Common myeloid progenitor, CD34-positive (primary cell): ENCODE measurements around the gene UNC45A.
A peak's percentile ranks its signal among the peaks of the same experiment; 100 is the strongest.
"Not testable (repeated sequence)": the region's sequence is repeated elsewhere in the genome, so short reads cannot be mapped to it uniquely, and the experiment has no call there.

Source experiments
- CTCF ChIA-PET: fragments of 350-600 bp; sonication (Branson Sonifier 250); formaldehyde crosslinking; loops from one replicate; lab custom pipeline; 2021; ENCODE audit warnings: antibody characterized with exemption; lab: Charles Lee
- POLR2A ChIA-PET: fragments of 350-600 bp; sonication (Branson Sonifier 250); formaldehyde crosslinking; loops from one replicate; lab custom pipeline; 2021; ENCODE audit warnings: antibody characterized with exemption; lab: Charles Lee
- DNase-seq, 3 donors: peaks; one replicate each; pipeline versions ENCODE4 v3.0.0 to v3.0.0-alpha.2; 2013
- H3K27ac ChIP-seq, 2 experiments: 1 replicate in 1 of 2; 2 replicates in 1 of 2; pipeline ENCODE4 v1.7.0; 2013; ENCODE audit warnings: inconsistent platforms in 2 of 2, low read length in 2 of 2, mild to moderate bottlenecking in 2 of 2, low read depth in 1 of 2, moderate library complexity in 1 of 2; ENCODE audit not compliant: severe bottlenecking in 2 of 2, insufficient read depth in 1 of 2, poor library complexity in 1 of 2
- H3K27me3 ChIP-seq, 5 experiments: replicated peaks in 2 of 5; 1 replicate in 3 of 5; 2 replicates in 2 of 5; pipeline versions ENCODE4 v1.6.1 to v1.7.0; 2013; ENCODE audit warnings: low read length in 4 of 5, mild to moderate bottlenecking in 2 of 5, moderate library complexity in 2 of 5, inconsistent platforms in 1 of 5; ENCODE audit not compliant: insufficient read depth in 5 of 5, control insufficient read depth in 4 of 5
- H3K36me3 ChIP-seq, 4 experiments: 1 replicate in 2 of 4; 2 replicates in 2 of 4; pipeline versions ENCODE4 v1.6.1 to v1.7.0; 2013; ENCODE audit warnings: low read length in 3 of 4, control low read depth in 1 of 4, mild to moderate bottlenecking in 1 of 4; ENCODE audit not compliant: control insufficient read depth in 4 of 4, insufficient read depth in 4 of 4
- H3K4me1 ChIP-seq, 4 experiments: 1 replicate in 3 of 4; 2 replicates in 1 of 4; pipeline versions ENCODE4 v1.6.1 to v1.7.1; 2013; ENCODE audit warnings: low read length in 3 of 4, mild to moderate bottlenecking in 3 of 4, control low read depth in 1 of 4, inconsistent platforms in 1 of 4, moderate library complexity in 1 of 4; ENCODE audit not compliant: control insufficient read depth in 4 of 4, insufficient read depth in 4 of 4; ENCODE audit errors: control extremely low read depth in 1 of 4
- H3K4me3 ChIP-seq, 7 experiments: 1 replicate in 4 of 7; 2 replicates in 3 of 7; pipeline versions ENCODE4 v1.5.1 to v1.7.0; 2013; ENCODE audit warnings: mild to moderate bottlenecking in 7 of 7, low read length in 6 of 7, moderate library complexity in 6 of 7, inconsistent platforms in 2 of 7, low read depth in 2 of 7, control low read depth in 1 of 7; ENCODE audit not compliant: insufficient read depth in 4 of 7, control insufficient read depth in 1 of 7; ENCODE audit errors: extremely low read depth in 1 of 7
- H3K9me3 ChIP-seq, 5 experiments: 1 replicate in 4 of 5; 2 replicates in 1 of 5; pipeline versions ENCODE4 v1.6.1 to v1.7.1; 2013; ENCODE audit warnings: low read length in 4 of 5, mild to moderate bottlenecking in 2 of 5, inconsistent platforms in 1 of 5, low read depth in 1 of 5, moderate library complexity in 1 of 5; ENCODE audit not compliant: control insufficient read depth in 4 of 5, insufficient read depth in 2 of 5; ENCODE audit errors: control extremely low read depth in 1 of 5
- WGBS: methylation state at CpG from one replicate; pipeline ENCODE4 v1.1.5; 2013; ENCODE audit not compliant: insufficient coverage; 5-methylcytosine and 5-hydroxymethylcytosine counted together

Gene UNC45A

GRCh38 chr15:90907838-90908507 lies 27.1 kb upstream of the UNC45A start:
- CTCF ChIA-PET = interaction anchor here (1.4 to 16.2 kb wide), 2 partner anchors 25 to 26 kb away, joined by 4 to 258 read pairs; partner anchors contain the start of genes HDDC3 and UNC45A

DNA sequence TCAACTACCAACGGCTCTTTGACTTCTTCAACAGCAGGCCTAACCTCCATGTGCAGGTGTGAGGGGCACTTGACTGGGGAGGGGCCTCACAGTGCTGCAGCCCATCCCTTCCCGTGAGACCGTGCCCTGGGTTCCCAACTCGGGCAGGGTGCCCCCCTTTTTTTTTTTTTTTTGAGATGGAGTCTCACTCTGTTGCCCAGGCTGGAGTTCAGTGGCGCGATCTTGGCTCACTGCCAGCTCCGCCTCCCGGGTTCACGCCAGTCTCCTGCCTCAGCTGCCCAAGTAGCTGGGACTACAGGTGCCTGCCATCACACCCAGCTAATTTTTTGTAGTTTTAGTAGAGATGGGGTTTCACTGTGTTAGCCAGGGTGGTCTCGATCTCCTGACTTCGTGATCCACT lies 25.6 kb upstream of the UNC45A start:
- H3K4me1 ChIP-seq, H3K27me3 ChIP-seq, DNase-seq, H3K4me3 ChIP-seq, POLR2A ChIA-PET, H3K27ac ChIP-seq, H3K9me3 ChIP-seq: not testable (repeated sequence)
- CTCF ChIA-PET = interaction anchor here (1.1 to 11.0 kb wide), 3 partner anchors 9 to 24 kb away, joined by 4 to 96 read pairs (median 4); partner anchors contain the start of genes HDDC3 and MAN2A2
- WGBS = 98% methylated on average over 11 of the region's 11 CpGs
- peaks cover 17 to 90% (median 82%) of the 10 kb centered on the region in 4 experiments for H3K36me3 ChIP-seq

More at GRCh38 chr15:90907838-90908507, 27.1 kb upstream of the UNC45A start:
- peaks cover 17 to 78% (median 67%) of the 10 kb centered on the region in 4 experiments for H3K36me3 ChIP-seq
- WGBS = 97% methylated on average over 9 of the region's 9 CpGs
- no peak overlapping the region for H3K27ac ChIP-seq
- H3K27me3 ChIP-seq = no peaks in the 10 kb centered on the region
- POLR2A ChIA-PET = no interaction called here
- no peak overlapping the region for H3K4me3 ChIP-seq
- H3K9me3 ChIP-seq = no peaks in the 10 kb centered on the region
- peaks cover 2 to 11% (median 9%) of the 10 kb centered on the region in 4 experiments for H3K4me1 ChIP-seq
- DNase-seq = no peak

DNA sequence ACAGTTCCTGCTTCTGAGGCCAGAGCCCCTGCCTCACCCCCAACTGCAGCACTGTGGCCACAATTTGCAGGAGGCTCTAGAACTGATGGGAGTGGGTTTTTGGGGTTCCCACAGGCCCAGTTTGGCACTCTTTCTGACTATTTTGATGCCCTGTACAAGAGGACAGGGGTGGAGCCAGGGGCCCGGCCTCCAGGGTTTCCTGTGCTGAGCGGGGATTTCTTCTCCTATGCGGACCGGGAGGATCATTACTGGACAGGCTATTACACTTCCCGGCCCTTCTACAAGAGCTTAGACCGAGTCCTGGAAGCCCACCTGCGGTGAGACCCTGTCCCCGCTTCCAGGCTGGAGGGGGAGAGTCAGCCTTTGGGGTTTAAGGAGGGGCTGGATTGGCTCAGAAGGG lies 25.1 kb upstream of the UNC45A start:
- Histone ChIP-seq H3K4me3 (no peak overlapping the region), H3K9me3 (no peaks in the 10 kb centered on the region), H3K27me3 (no peaks in the 10 kb centered on the region), H3K27ac (peak overlapping the region in 1 of 2 experiments; percentile 47), H3K36me3 (peaks cover 17 to 91% (median 80%) of the 10 kb centered on the region in 4 experiments), H3K4me1 (peaks cover 0 to 13% (median 9%) of the 10 kb centered on the region in 4 experiments)
- CTCF ChIA-PET = interaction anchor here (1.3 to 11.0 kb wide), 2 partner anchors 9 to 17 kb away, joined by 3 to 96 read pairs; partner anchors contain the start of gene MAN2A2
- WGBS = 100% methylated on average over 7 of the region's 8 CpGs
- POLR2A ChIA-PET = no interaction called here
- no peak for DNase-seq

- Histone ChIP-seq H3K4me3 (no peak overlapping the region), H3K4me1 (peaks cover 6 to 20% (median 16%) of the 10 kb centered on the region in 4 experiments), H3K9me3 (no peaks in the 10 kb centered on the region), H3K27ac (peak overlapping the region in 1 of 2 experiments; percentile 47), H3K36me3 (peaks cover 13 to 91% (median 73%) of the 10 kb centered on the region in 4 experiments), H3K27me3 (no peaks in the 10 kb centered on the region)
- WGBS = 97% methylated on average over 19 of the region's 24 CpGs
- DNase-seq = no peak
- POLR2A ChIA-PET = no interaction called here
- CTCF ChIA-PET = interaction anchor here (1.3 to 11.0 kb wide), 2 partner anchors 10 to 18 kb away, joined by 3 to 96 read pairs; partner anchors contain the start of gene MAN2A2
Observed at GRCh38 chr15:90910441-90911301, 24.4 kb upstream of the UNC45A start.

- CTCF ChIA-PET = interaction anchor here (1.3 to 11.0 kb wide), 2 partner anchors 10 to 18 kb away, joined by 3 to 96 read pairs; partner anchors contain the start of gene MAN2A2
Observed at GRCh38 chr15:90911302-90911623, 23.8 kb upstream of the UNC45A start.

GRCh38 chr15:90911906-90912769 lies 22.9 kb upstream of the UNC45A start:
- Histone ChIP-seq H3K4me1 (peaks cover 11 to 35% (median 31%) of the 10 kb centered on the region in 4 experiments), H3K27ac (no peak overlapping the region), H3K9me3 (no peaks in the 10 kb centered on the region), H3K27me3 (no peaks in the 10 kb centered on the region), H3K36me3 (peaks cover 13 to 88% (median 62%) of the 10 kb centered on the region in 4 experiments), H3K4me3 (no peak overlapping the region)
- 98% methylated on average over 30 of the region's 30 CpGs for WGBS
- no peak for DNase-seq
- CTCF ChIA-PET = interaction anchor here (11.0 kb wide), 1 partner anchor 11 kb away, joined by 96 read pairs; the partner anchor contains the start of gene MAN2A2
- POLR2A ChIA-PET = no interaction called here

More at GRCh38 chr15:90911302-90911623, 23.8 kb upstream of the UNC45A start:
- no peak overlapping the region for H3K4me3 ChIP-seq
- H3K27ac ChIP-seq = no peak overlapping the region
- H3K27me3 ChIP-seq = no peaks in the 10 kb centered on the region
- 97% methylated on average over 12 of the region's 19 CpGs for WGBS
- no peak for DNase-seq
- H3K36me3 ChIP-seq = peaks cover 13 to 88% (median 67%) of the 10 kb centered on the region in 4 experiments
- no peaks in the 10 kb centered on the region for H3K9me3 ChIP-seq
- POLR2A ChIA-PET = no interaction called here
- peaks cover 6 to 26% (median 22%) of the 10 kb centered on the region in 4 experiments for H3K4me1 ChIP-seq
